ENCODE results near the gene ASS1.
"Not testable (repeated sequence)": the region's sequence is repeated elsewhere in the genome, so short reads cannot be mapped to it uniquely, and the experiment has no call there.

Gene ASS1

GRCh38 chr9:130444565-130445221, at the start of gene ASS1:
TSS of gene ASS1 (plus strand) at chr9:130444961. CDS start at chr9:130452229, 7,268 bp downstream.
- DNase-seq = peak; percentile 97

- DNase-seq = no peak
Measured at GRCh38 chr9:130395810-130396435, 48.8 kb upstream of the ASS1 start.

- no peak for DNase-seq
Measured at GRCh38 chr9:130396581-130396980, 48.2 kb upstream of the ASS1 start.

DNA sequence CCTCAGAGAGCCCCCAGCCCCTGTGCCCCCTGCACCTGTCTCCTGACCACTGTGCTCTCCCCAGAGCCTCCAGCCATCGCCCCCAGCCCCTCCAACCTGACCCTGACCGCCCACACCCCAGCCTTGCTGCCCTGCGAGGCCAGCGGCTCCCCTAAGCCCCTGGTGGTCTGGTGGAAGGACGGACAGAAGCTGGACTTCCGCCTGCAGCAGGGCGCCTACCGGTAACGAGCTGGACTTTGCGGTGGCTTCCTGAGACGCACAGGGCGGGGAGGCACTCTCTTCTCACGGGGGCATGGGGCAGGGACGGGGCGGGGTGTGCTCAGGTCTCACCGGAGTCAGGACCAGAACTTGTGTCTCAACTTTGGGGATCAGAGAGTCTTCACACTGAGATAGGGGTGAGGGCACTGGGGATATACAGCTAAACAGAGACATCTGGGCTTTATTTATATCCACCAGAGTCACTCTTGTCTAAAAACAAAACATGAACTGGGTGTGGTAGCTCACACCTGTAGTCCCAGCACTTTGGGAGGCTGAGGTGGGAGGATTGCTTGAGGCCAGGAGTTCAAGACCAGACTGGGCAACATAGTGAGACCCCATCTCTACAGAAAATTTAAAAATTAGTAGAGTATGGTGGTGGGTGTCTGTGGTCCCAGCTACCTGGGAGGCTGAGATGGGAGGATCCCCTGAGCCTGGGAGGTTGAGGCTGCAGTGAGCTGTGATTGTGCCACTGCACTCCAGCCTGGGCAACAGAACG, 46.1 kb upstream of the ASS1 start:
- DNase-seq = no peak

- DNase-seq = no peak
Measured at GRCh38 chr9:130399768-130400167, 45.0 kb upstream of the ASS1 start.

DNA sequence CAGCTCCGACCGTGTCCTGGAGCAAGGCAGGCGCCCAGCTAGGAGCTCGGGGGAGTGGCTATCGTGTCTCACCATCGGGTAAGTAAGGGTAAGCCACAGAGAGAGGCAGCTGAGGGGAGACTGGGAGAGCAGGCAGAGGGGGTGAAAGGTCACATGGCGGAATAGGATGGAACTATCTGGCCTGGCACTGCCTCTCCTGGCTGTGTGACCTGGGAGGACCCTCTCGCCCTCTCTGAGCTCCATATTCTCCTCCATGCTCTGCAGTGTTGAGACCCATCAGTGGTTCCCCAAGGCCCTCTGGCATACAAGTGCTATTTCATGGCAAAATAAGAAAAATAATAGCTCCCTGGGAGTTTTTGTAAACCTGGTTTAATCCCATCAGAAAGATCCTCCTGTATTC, 43.9 kb upstream of the ASS1 start:
- DNase-seq = no peak

GRCh38 chr9:130401742-130402141, 43.0 kb upstream of the ASS1 start:
- DNase-seq = not testable (repeated sequence)

DNA sequence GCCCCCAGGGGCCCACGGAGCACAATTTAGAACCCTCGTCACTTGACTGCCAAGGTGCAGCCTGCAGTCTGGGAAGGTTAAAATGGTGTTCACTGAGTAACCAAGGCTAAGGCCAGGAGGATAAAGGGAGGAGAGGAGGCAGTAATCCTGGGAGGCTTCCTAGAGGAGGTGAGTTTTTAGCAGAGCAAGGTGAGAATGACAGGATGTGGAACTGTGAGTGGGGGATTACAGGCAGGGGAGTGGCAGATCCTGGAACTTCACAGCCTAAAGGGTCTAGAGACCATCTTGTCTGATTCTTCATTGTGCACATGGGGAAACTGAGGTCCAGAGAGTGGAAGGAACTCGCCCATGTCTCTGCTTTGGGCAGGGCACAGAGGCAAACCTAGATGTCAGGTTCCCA, 42.5 kb upstream of the ASS1 start:
- no peak for DNase-seq

GRCh38 chr9:130402645-130403440, 41.9 kb upstream of the ASS1 start:
- DNase-seq = no peak

DNA sequence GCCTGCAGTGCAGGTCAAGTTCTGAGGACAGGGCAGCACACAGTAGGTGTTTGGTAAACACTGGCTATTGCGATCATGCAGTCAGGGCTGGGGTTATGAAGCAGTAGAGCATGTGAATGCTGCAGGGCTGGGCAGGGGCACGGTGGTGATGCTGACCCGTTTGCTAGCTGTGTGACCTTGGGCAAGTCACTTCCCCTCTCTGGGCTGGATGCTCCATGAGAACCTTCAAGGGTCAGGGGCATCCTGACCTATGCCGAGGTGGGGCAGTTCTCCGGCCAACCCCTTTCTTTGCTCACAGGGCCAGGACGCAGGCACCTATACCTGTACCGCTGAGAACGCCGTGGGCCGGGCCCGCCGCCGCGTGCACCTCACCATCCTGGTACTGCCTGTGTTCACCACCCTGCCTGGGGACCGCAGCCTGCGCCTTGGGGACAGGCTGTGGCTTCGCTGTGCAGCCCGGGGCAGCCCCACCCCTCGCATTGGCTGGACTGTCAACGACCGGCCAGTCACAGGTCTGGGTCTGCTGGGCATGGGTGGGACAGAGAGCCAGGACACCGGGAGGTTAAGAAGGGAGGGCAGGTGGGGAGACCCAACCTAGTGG, 39.0 kb upstream of the ASS1 start:
- DNase-seq = no peak

- no peak for DNase-seq
Measured at GRCh38 chr9:130406278-130406895, 38.4 kb upstream of the ASS1 start.

DNA sequence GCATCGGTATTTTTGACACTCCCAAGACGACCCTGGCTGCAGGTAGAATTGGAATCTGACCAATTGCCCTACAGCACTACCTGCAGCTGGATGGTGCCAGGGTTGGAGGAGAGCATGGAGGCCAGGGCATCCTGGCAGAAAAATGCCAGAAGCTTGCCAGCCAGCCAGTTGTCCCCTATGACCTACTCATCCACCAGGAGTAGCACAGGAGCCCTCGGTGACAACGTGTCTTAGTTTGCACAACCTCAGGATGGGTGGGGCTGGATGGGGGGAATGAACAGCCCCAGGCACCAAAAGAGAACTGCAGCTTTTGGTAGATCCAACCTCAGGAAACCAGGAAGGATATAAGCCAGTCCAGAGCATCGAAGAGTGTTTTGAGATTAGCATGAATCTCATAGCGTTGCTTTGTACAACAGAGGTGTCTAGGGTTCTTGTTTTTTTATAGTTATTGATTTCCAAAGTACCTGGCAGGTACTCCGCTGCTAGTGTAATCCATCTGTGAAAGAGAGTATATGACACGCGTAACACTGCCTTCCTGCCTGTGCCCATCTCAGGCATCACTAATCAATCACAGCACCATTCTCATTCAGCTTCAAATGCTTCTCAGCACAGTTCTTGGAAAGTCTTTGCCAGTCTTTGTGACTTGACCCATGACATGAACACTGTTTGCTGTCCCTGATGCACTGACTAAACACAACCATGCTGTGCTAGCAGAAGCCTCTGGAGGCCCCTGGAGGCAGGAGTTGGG, 36.7 kb upstream of the ASS1 start:
- no peak for DNase-seq

DNA sequence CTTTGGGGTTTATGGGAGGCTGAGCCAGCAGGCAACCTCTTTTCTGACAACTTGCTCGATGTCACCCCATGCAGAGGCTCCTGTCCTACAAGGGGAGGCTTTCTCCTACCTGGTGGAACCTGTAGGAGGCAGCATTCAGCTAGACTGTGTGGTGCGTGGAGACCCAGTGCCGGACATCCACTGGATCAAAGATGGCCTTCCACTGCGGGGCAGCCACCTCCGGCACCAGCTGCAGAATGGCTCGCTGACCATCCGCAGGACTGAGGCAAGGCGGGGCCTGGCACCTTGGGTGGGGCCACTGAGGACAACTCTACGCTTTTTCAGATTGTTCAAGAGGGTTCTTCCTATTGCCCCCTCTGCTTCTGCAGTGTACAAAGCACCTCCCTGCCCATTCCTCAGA, 36.1 kb upstream of the ASS1 start:
- no peak for DNase-seq

DNA sequence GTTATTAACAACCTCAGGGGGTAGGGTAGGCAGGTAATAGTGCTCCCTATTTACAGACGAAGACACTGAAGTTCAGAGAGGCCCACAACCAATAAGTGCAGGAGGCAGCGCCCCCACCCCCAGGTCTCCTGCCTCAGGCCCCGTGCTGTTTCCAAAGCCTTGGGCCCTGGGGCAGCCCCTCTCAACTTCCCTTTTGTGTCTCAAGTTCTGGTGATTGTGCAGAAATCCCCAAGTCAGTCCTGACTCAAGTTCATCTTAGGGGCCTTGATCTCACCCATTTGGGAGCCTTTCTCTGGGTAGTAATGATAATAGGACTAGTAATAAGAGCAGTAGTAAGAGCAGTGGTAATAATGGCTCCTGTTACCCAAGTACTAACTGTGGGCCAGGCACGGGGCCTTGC, 35.5 kb upstream of the ASS1 start:
- no peak for DNase-seq

DNA sequence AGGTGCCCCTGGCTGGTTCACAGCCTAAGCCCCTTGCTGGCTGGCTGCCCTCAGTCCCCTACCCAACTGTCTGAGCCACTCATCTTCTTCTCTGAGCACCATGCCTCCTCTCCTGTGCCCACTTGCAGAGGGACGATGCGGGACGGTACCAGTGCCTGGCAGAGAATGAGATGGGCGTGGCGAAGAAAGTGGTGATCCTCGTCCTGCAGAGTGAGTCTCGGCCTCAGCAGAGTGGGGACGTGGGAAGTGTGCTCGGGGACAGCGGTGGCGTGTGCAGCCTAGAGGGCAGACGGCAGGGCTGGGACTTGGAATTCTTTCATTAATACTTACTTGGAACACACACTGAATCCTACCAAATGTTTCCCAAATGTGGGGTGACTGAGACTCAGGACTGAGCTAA, 34.3 kb upstream of the ASS1 start:
- DNase-seq = no peak

GRCh38 chr9:130411566-130411915, 33.2 kb upstream of the ASS1 start:
- DNase-seq = no peak

GRCh38 chr9:130414081-130414731, 30.6 kb upstream of the ASS1 start:
- peak; percentile 82 for DNase-seq

DNA sequence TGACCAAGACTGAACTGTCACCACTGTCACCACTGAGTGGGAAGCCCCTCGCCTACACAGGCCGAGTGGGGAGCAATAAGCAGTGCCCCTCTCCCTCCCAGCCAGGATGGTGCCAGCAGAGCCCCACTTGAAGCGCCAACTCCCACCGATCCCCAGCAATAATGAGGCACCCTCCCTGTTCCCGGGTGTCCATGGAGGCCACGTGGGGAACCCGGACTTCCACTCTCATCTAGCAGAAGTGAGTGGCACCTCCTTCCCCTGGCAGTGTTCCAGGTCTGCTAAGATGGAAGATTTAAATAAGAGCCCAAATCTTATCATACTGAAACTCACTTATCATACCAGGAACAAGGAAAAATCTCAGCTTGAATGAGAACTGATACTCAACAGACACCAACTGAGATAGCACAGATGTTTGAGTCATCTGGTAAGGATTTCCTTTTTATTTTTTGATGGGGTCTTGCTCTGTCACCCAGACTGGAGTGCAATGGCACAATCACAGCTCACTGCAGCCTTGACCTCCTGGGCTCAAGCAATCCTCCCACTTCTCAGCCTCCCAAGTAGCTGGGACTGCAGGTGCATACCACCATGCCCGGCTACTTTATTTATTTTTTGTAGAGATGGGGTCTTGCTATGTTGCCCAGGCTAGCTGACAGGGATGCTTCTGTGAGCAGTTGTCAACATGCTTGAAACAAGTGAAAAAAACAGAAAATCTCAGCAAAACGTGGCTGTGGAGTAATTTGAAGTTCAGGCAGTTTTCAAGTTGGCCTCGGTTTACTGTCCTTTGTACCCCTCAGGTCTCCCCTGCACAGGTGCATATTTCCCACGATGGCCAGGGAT, 29.6 kb upstream of the ASS1 start:
- DNase-seq = peak; percentile 35

GRCh38 chr9:130417602-130418001, 27.2 kb upstream of the ASS1 start:
- peak; percentile 65 for DNase-seq

DNA sequence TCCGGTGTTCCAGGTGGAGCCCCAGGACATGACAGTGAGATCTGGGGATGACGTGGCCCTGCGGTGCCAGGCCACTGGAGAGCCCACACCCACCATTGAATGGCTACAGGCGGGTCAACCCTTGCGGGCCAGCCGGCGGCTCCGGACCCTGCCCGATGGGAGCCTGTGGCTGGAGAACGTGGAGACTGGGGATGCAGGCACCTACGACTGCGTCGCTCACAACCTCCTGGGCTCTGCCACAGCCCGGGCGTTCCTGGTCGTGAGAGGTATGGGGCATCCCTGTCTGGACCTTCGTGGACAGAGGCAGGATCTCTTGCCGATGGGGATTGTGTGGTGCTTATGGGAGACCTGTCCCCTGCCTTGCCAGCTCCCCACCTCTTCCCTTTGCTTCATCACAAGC, 26.0 kb upstream of the ASS1 start:
- DNase-seq = no peak

Measured in RPMI8226 (cell line).